Measurements from ENCODE around the gene CAMK1G. TPM values are rescaled to one million over a fixed set of nuclear protein-coding genes. Genes with fewer than 3 reads are reported as not detected.

The CAMK1G gene
- total and polyA plus RNA-seq, 12 donors: 0.11 to 0.71 (median 0.21) TPM; not detected in 9

DNA sequence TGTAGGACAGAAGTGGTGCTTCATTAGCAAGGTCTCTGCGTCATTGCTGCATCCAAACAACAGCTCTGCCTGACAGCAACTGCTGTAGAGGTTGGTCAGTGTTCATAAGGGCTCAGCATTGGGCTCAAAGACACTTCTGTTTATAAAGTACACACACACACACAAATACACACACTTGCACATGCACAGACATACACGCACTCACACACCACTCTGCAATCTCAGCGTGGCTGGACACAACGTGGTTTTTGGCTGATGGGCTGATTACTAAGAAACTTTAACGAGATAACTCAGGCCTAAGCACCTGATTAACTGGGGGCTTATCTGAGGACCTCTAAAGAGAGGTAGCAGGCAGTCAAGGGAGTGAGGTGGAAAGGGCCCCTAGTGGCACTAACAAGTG is 20.4 kb downstream of the CAMK1G start:
- no peak overlapping the region for H3K4me3 ChIP-seq
- intact Hi-C loops (cut with DNase I): loop anchor here in 6 of 10 donors (2.0 to 5.0 kb wide), 5 partner anchors 23 to 143 kb away; no protein-coding TSS in a partner anchor
- no peak for ATAC-seq
- peaks cover 0 to 6% (median 0%) of the 10 kb centered on the region in 9 donors for H3K4me1 ChIP-seq
- no peak for DNase-seq
- no peaks in the 10 kb centered on the region for H3K9me3 ChIP-seq
- TF ChIP-seq CTCF (IDR thresholded peaks at IDR 0.05): no peak
- 78 to 86% methylated on average over 5 of the region's 5 CpGs for WGBS, 2 donors
- no peaks in the 10 kb centered on the region for H3K36me3 ChIP-seq
- peaks cover 0 to 13% (median 0%) of the 10 kb centered on the region in 7 donors for H3K27me3 ChIP-seq
- H3K27ac ChIP-seq: no peak overlapping the region

DNA sequence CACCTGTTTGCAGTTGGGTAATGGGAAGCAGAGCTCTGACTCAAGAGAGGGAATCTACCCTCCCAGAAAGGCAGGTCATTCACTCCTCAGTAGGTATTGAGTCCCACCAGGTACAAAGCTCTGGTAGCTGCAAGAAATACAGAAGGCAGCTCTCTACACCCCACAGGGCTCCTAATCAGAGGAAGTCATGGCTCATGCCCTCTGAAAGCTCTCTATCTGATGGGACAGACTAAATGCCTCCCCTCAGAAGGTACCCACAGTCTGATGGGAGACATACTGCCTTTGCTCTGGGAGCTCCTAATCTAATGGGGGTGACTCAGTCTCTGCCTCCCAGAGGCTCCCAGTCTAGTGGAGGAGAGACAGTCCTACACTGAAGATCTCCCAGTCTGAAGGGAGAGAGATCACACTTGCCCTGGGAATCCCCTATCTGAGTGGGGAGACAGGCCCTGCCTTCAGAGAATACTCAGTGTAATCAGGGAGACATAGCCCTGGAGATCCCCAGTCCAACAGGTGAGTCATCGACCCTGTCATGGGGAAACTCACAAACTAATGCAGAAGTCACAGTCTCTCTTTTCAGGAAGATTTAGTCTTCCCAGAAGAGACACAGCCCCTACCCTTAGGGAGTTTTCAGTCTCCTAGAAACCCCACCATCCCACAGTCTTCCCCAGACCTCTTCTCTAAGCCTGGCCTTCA is 23.7 kb downstream of the CAMK1G start:
- WGBS, 2 donors: 81 to 82% methylated on average over 1 of the region's 1 CpG
- intact Hi-C loops (cut with DNase I): no loop called here

GRCh38 chr1:209607795-209608178 is 24.3 kb downstream of the CAMK1G start:
- intact Hi-C loops (cut with DNase I): no loop called here
- WGBS, 2 donors: 80 to 85% methylated on average over 8 of the region's 8 CpGs
- Histone ChIP-seq H3K4me1 (peaks cover 0 to 6% (median 0%) of the 10 kb centered on the region in 9 donors), H3K4me3 (no peak overlapping the region), H3K27ac (no peak overlapping the region), H3K27me3 (no peaks in the 10 kb centered on the region), H3K36me3 (no peaks in the 10 kb centered on the region), H3K9me3 (no peaks in the 10 kb centered on the region)
- DNase-seq (no peak), ATAC-seq (peak in 2 of 8 donors; percentile 20 to 27)
- TF ChIP-seq CTCF (IDR thresholded peaks at IDR 0.05): no peak

More for the DNA sequence above, 23.7 kb downstream of the CAMK1G start:
- DNase-seq (no peak), ATAC-seq (no peak)
- Histone ChIP-seq H3K4me1 (peaks cover 0 to 6% (median 0%) of the 10 kb centered on the region in 9 donors), H3K27me3 (no peaks in the 10 kb centered on the region), H3K27ac (no peak overlapping the region), H3K4me3 (no peak overlapping the region), H3K9me3 (no peaks in the 10 kb centered on the region), H3K36me3 (no peaks in the 10 kb centered on the region)
- no peak for TF ChIP-seq CTCF (IDR thresholded peaks at IDR 0.05)

GRCh38 chr1:209609041-209609790 is 25.7 kb downstream of the CAMK1G start:
- Histone ChIP-seq H3K4me3 (no peak overlapping the region), H3K36me3 (no peaks in the 10 kb centered on the region), H3K4me1 (peaks cover 0 to 6% (median 0%) of the 10 kb centered on the region in 9 donors), H3K9me3 (no peaks in the 10 kb centered on the region), H3K27ac (no peak overlapping the region), H3K27me3 (no peaks in the 10 kb centered on the region)
- no peak for DNase-seq
- ATAC-seq: no peak
- 85 to 86% methylated on average over 9 of the region's 9 CpGs for WGBS, 2 donors
- no peak for TF ChIP-seq CTCF (IDR thresholded peaks at IDR 0.05)
- intact Hi-C loops (cut with DNase I): no loop called here

Measured in heart right ventricle (tissue), 16 donors.